Thoracic aorta (tissue), 2 donors: ENCODE measurements around the gene PADI4. TPM values are rescaled to one million over a fixed set of nuclear protein-coding genes. Genes with fewer than 3 reads are reported as not detected.

Source experiments
- ATAC-seq: fragments of 150-250 bp; one replicate; pipeline ENCODE4 v1.8.0; 2017; ENCODE audit warnings: low read depth; ENCODE audit not compliant: insufficient number of reproducible peaks, low FRiP score
- DNase-seq: peaks from one replicate; pipeline ENCODE4 v3.0.0-alpha.2; 2020; ENCODE audit warnings: low spot score
- H3K27ac ChIP-seq, 2 donors: fragments of 200-600 bp; sonication (generic); 1 replicate in 1 of 2; 2 replicates in 1 of 2; pipeline ENCODE4 v1.5.1; 2016; ENCODE audit warnings: mild to moderate bottlenecking in 2 of 2, moderate library complexity in 2 of 2
- H3K27me3 ChIP-seq: fragments of 200-600 bp; sonication (generic); replicated peaks from 2 replicates; pipeline ENCODE4 v1.6.0; 2016; ENCODE audit warnings: mild to moderate bottlenecking; ENCODE audit not compliant: insufficient read depth
- H3K36me3 ChIP-seq: fragments of 200-600 bp; sonication (generic); one replicate; pipeline ENCODE4 v1.5.1; 2016
- H3K4me1 ChIP-seq, 2 donors: fragments of 200-600 bp; sonication (generic); 1 replicate in 1 of 2; 2 replicates in 1 of 2; pipeline versions ENCODE4 v1.5.1 to v1.6.0; 2016; ENCODE audit warnings: low read depth in 2 of 2, mild to moderate bottlenecking in 1 of 2; ENCODE audit not compliant: control insufficient read depth in 1 of 2
- H3K4me3 ChIP-seq: fragments of 200-600 bp; sonication (generic); 2 replicates; pipeline ENCODE4 v1.5.1; 2016; ENCODE audit warnings: mild to moderate bottlenecking
- H3K9me3 ChIP-seq: fragments of 200-600 bp; sonication (generic); 2 replicates; pipeline ENCODE4 v1.5.1; 2016
- total RNA-seq, 2 donors: library from RNA; depleted of rRNA; stranded (reverse); fragments of >200 nt; gene quantifications; one replicate each; pipeline versions ENCODE4 v1.1.0 to v1.2.3, GENCODE V29; 2016
- TF ChIP-seq, protein P1 (sequence below): fragments of 200-600 bp; sonication (generic); IDR thresholded peaks from one replicate; pipeline ENCODE4 v1.5.1; 2019; ENCODE audit warnings: antibody characterized with exemption

The PADI4 gene
- total RNA-seq, 2 donors from 2014 or later: 0.27 to 0.42 TPM

DNA sequence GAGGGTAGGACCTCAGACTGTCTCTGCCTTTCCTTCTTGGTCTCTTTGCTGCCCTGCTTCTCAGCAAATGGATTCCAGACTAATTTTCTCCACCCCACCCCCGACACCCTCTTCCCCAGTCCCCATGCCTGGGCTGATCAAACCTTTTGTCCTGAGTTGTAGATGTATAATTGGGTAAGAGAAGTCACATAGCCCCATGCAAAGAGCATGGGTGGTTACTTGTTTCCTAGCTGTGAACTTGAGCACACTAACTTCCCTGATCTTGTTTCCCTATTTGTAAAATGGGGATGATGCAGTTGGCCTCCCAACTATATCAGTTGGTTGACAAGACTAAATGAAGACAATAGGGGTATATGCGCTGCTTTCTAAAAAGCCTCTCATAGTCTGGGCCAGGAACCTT lies 73.2 kb downstream of the PADI4 start:
- TF ChIP-seq, protein P1, sequence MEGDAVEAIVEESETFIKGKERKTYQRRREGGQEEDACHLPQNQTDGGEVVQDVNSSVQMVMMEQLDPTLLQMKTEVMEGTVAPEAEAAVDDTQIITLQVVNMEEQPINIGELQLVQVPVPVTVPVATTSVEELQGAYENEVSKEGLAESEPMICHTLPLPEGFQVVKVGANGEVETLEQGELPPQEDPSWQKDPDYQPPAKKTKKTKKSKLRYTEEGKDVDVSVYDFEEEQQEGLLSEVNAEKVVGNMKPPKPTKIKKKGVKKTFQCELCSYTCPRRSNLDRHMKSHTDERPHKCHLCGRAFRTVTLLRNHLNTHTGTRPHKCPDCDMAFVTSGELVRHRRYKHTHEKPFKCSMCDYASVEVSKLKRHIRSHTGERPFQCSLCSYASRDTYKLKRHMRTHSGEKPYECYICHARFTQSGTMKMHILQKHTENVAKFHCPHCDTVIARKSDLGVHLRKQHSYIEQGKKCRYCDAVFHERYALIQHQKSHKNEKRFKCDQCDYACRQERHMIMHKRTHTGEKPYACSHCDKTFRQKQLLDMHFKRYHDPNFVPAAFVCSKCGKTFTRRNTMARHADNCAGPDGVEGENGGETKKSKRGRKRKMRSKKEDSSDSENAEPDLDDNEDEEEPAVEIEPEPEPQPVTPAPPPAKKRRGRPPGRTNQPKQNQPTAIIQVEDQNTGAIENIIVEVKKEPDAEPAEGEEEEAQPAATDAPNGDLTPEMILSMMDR: no peak

DNA sequence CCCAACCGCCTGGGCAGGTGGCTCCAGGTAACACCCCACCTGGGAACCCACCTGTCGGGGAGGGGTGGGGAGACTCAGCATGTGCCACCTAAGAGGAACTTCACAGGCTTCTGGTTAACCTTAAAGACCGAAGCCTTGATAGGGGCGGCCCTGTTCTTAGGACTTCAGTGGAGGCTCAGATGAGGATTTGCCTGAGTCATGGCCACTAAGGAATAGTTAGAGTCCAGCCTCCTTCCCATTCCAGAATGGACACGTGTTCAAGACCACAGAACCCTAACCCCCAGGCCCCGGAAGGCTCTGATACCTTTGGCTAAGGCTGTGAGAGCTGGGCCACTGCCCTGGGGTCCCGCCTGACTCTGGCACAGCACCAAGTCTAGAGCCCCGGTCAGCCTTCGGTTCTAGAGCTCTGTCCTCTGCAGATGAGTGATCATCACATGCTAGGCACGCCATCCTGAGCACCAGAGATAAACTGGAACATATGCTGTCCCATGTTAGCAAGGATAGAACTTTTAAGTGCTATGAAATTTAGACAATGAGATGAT lies 84.3 kb downstream of the PADI4 start:
- ATAC-seq (no peak), DNase-seq (no peak)
- no peak overlapping the region for H3K27ac ChIP-seq
- no peaks in the 10 kb centered on the region for H3K9me3 ChIP-seq
- no peak overlapping the region for H3K4me3 ChIP-seq
- H3K36me3 ChIP-seq: no peaks in the 10 kb centered on the region
- H3K27me3 ChIP-seq: no peaks in the 10 kb centered on the region
- TF ChIP-seq, protein P1: no peak
- no peaks in the 10 kb centered on the region for H3K4me1 ChIP-seq

More for the DNA sequence above, 73.2 kb downstream of the PADI4 start:
- Histone ChIP-seq H3K36me3 (no peaks in the 10 kb centered on the region), H3K9me3 (no peaks in the 10 kb centered on the region), H3K4me3 (no peak overlapping the region), H3K27me3 (peaks cover 4% of the 10 kb centered on the region), H3K27ac (no peak overlapping the region), H3K4me1 (no peaks in the 10 kb centered on the region)
- no peak for ATAC-seq
- no peak for DNase-seq

- no peaks in the 10 kb centered on the region for H3K4me1 ChIP-seq
- ATAC-seq: no peak
Observed at GRCh38 chr1:17393230-17393629, 85.2 kb downstream of the PADI4 start.

DNA sequence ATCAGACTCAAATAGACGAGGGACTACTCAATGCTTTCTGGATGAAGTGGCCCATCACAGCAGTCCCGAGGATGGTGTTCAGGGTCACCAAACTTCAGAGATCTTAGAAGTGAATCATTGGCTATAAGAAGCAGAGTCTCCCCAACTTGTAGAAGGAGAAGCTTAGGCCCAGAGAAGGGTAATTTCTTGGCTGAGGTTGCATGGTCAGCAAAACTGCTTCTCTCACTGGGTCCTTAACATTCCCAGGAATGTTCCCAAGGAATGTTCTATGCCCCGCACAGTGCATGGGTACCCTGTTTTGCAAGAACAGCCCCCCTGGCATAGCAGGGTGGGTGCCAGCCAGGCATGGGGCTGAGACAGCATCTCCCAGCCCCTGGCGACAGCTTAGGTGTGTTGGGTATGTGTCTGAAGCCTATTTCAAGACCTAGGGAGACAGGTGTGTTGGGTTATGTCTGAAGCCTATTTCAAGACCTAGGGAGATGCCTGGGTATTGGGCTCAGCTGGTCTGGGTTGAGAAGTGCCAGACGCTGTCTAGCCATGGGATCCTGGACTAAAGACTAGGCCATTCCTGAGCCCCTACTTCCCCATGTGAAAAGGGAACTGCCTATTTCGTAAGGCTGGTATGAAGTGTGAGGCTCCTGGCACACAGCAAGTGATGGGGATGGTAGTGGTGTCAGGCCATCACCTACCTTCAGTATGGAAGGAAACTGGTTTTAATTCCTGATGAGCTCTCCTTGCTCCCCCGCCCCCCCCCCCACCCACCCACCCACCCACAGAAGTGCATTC lies 90.1 kb downstream of the PADI4 start:
- DNase-seq: no peak
- no peak for ATAC-seq
- H3K27me3 ChIP-seq: no peaks in the 10 kb centered on the region
- TF ChIP-seq, protein P1: no peak
- no peak overlapping the region for H3K27ac ChIP-seq
- H3K36me3 ChIP-seq: no peaks in the 10 kb centered on the region
- no peaks in the 10 kb centered on the region for H3K9me3 ChIP-seq
- H3K4me3 ChIP-seq: no peak overlapping the region
- H3K4me1 ChIP-seq: no peaks in the 10 kb centered on the region

More at GRCh38 chr1:17393230-17393629, 85.2 kb downstream of the PADI4 start:
- TF ChIP-seq, protein P1: no peak
- Histone ChIP-seq H3K27ac (no peak overlapping the region), H3K9me3 (no peaks in the 10 kb centered on the region), H3K27me3 (no peaks in the 10 kb centered on the region), H3K36me3 (no peaks in the 10 kb centered on the region), H3K4me3 (no peak overlapping the region)
- DNase-seq: no peak

GRCh38 chr1:17400725-17401341 lies 92.8 kb downstream of the PADI4 start:
- no peaks in the 10 kb centered on the region for H3K27me3 ChIP-seq
- H3K36me3 ChIP-seq: no peaks in the 10 kb centered on the region
- DNase-seq: no peak
- no peaks in the 10 kb centered on the region for H3K4me1 ChIP-seq
- no peak overlapping the region for H3K27ac ChIP-seq
- TF ChIP-seq, protein P1: no peak
- H3K9me3 ChIP-seq: no peaks in the 10 kb centered on the region
- H3K4me3 ChIP-seq: no peak overlapping the region
- no peak for ATAC-seq
